Type B pancreatic cell (in vitro differentiated cells): ENCODE results near the gene KMT5B. TPM values are rescaled to one million over a fixed set of nuclear protein-coding genes. Genes with fewer than 3 reads are reported as not detected.

Experiments used
- DNase-seq: peaks from one replicate; pipeline ENCODE4 v3.0.0; 2021; ENCODE audit warnings: mixed read lengths; ENCODE audit not compliant: unreplicated experiment; ENCODE audit errors: extremely low spot score
- H3K27ac Mint-ChIP-seq: 2 replicates; pipeline ENCODE4 v1.8.0; 2021; ENCODE audit warnings: mild to moderate bottlenecking, mixed read lengths
- H3K27me3 Mint-ChIP-seq: 2 replicates; pipeline ENCODE4 v1.8.0; 2021; ENCODE audit warnings: mixed read lengths
- H3K36me3 Mint-ChIP-seq: 2 replicates; pipeline ENCODE4 v1.8.0; 2021; ENCODE audit warnings: mixed read lengths
- H3K4me1 Mint-ChIP-seq: one replicate; pipeline ENCODE4 v1.8.0; 2021; ENCODE audit warnings: mixed read lengths; ENCODE audit not compliant: unreplicated experiment
- H3K4me3 Mint-ChIP-seq: 2 replicates; pipeline ENCODE4 v1.8.0; 2021; ENCODE audit warnings: mild to moderate bottlenecking, mixed read lengths
- H3K9me3 Mint-ChIP-seq: 2 replicates; pipeline ENCODE4 v1.8.0; 2021; ENCODE audit warnings: mixed read lengths
- total RNA-seq: library from RNA; stranded (reverse); gene quantifications from 2 replicates; pipeline ENCODE4 v1.2.1, GENCODE V29; 2021; ENCODE audit warnings: low replicate concordance
- TF ChIP-seq, protein P1 (sequence below): fragments of 200-600 bp; sonication (generic); conservative IDR thresholded peaks from 2 replicates; pipeline ENCODE4 v1.5.0; 2021; ENCODE audit warnings: antibody characterized with exemption, mild to moderate bottlenecking

Gene KMT5B
- total RNA-seq, 1 donor from 2014 or later: 54.4 TPM

DNA sequence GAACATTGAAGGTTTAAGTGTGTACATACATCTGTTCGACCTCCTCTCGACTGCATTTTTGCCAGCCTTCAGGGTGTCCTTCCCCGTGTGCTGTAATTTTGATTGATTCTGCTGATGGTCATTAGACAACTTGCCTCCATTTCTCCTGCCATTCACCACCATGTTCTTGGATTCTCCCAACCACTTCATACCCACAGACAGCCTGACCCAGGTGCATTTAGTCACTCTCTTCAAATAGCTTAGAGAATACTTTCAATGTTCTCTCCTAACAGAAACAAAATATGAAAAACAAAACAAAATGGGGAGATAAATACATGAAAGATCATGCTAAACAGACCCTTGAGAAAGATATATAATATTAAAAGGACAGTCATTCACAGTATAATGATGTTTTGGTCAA, 23.2 kb downstream of the KMT5B start:
- TF ChIP-seq, protein P1, sequence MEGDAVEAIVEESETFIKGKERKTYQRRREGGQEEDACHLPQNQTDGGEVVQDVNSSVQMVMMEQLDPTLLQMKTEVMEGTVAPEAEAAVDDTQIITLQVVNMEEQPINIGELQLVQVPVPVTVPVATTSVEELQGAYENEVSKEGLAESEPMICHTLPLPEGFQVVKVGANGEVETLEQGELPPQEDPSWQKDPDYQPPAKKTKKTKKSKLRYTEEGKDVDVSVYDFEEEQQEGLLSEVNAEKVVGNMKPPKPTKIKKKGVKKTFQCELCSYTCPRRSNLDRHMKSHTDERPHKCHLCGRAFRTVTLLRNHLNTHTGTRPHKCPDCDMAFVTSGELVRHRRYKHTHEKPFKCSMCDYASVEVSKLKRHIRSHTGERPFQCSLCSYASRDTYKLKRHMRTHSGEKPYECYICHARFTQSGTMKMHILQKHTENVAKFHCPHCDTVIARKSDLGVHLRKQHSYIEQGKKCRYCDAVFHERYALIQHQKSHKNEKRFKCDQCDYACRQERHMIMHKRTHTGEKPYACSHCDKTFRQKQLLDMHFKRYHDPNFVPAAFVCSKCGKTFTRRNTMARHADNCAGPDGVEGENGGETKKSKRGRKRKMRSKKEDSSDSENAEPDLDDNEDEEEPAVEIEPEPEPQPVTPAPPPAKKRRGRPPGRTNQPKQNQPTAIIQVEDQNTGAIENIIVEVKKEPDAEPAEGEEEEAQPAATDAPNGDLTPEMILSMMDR: no peak
- no peaks in the 10 kb centered on the region for H3K27me3 Mint-ChIP-seq
- DNase-seq: no peak
- H3K9me3 Mint-ChIP-seq: no peaks in the 10 kb centered on the region
- no peak overlapping the region for H3K27ac Mint-ChIP-seq
- no peak overlapping the region for H3K4me3 Mint-ChIP-seq
- peaks cover 16% of the 10 kb centered on the region for H3K4me1 Mint-ChIP-seq
- H3K36me3 Mint-ChIP-seq: peaks cover 22% of the 10 kb centered on the region

DNA sequence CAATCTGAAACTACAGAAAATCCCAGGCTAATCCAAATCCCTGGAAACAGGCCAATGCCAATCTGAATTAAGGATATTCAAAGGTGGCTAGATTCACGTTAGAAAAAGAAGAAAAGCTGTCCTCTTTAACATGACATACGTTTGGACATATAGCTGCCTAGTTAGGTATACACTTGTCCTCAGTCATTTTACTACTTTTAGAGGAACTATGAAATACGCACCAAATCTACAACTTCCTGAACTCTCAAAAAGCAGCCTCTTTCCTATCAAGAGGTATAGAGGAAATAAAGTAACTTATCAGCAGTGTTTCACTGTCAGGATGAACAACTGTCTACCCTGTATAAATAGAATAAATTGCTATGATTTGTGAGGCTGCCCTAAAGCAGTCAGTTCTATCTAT, 24.0 kb downstream of the KMT5B start:
- TF ChIP-seq, protein P1: no peak
- Mint-ChIP-seq H3K27me3 (no peaks in the 10 kb centered on the region), H3K27ac (no peak overlapping the region), H3K9me3 (no peaks in the 10 kb centered on the region), H3K4me1 (peaks cover 16% of the 10 kb centered on the region), H3K36me3 (peaks cover 27% of the 10 kb centered on the region), H3K4me3 (no peak overlapping the region)
- no peak for DNase-seq

DNA sequence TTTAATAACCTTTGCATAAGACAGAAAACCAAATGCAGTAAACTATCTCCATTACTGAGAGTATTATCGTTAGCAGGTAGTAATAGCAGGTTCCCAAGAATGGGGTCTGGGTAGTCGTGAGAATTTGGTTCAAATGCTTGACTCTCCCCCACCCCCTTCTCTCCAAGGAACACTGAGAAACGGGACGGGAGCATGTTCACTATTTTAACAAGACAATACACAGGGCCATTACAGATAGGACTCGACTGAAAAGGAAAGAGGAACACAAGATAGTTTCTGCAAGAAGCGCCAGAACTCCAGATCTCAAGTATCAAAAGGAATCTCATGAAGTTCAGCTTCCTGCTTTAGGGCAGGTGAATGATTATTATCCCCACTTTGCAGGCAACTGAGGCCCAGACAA, 27.0 kb downstream of the KMT5B start:
- H3K27ac Mint-ChIP-seq: no peak overlapping the region
- peaks cover 27% of the 10 kb centered on the region for H3K36me3 Mint-ChIP-seq
- no peaks in the 10 kb centered on the region for H3K27me3 Mint-ChIP-seq
- no peaks in the 10 kb centered on the region for H3K9me3 Mint-ChIP-seq
- H3K4me1 Mint-ChIP-seq: peaks cover 3% of the 10 kb centered on the region
- no peak for DNase-seq
- H3K4me3 Mint-ChIP-seq: no peak overlapping the region
- TF ChIP-seq, protein P1: no peak

DNA sequence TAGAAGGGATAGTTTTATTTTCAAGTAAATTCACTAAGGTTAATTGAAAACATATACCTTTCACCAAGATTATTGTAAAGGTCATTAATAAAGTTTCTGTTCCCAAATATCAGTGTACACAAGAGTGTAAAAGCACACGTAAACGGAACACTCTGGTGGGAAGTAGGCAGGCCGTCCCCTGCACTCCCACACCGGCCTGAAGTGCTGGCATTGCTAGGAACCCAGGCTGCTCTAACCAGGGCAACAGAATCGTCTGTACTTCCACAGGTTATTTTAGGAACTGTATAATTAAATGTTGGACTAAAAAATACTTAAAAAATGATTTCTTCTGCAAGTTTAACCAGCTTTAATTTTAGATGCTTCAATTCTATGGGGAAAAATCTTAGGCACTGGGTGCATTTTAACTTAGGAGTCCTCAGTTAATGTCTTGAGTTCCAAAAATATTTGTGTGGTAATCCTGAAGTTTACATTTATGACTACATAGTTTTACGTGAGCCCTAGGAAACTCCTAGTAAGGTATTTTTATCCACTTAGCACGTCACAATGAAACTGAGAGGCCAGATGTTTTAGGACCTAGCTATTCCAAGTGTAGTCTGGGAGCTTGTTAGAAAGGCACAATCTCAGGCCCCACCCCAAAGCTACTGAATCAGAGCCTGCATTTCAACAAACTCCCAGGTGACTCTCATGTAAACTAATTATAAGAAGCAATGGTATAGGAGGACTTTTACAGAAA, 31.2 kb downstream of the KMT5B start:
- Mint-ChIP-seq H3K36me3 (peaks cover 26% of the 10 kb centered on the region), H3K4me1 (no peaks in the 10 kb centered on the region), H3K4me3 (no peak overlapping the region), H3K9me3 (no peaks in the 10 kb centered on the region), H3K27ac (no peak overlapping the region), H3K27me3 (no peaks in the 10 kb centered on the region)
- TF ChIP-seq, protein P1: no peak
- DNase-seq: no peak

DNA sequence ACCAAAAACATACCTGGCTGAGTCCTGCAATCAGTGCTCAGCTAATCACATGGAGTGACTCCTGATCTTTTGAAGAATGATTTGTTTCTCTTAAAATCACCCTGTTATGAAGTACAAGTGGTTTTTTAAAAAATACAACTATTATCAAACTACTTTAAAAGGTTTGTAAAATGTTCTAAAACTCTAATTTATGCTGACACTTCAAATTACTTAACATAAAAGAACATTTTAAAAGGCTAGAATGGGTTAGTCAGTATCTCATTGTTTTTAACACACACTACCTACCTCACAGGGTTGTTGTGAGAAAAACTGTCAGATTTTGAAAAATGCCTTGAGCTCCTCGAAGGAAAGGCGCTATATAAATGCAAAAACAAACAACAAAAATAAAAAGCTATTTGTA, 33.2 kb downstream of the KMT5B start:
- H3K36me3 Mint-ChIP-seq: peaks cover 16% of the 10 kb centered on the region
- DNase-seq: no peak
- H3K4me3 Mint-ChIP-seq: no peak overlapping the region
- TF ChIP-seq, protein P1: no peak
- H3K9me3 Mint-ChIP-seq: no peaks in the 10 kb centered on the region
- H3K27ac Mint-ChIP-seq: no peak overlapping the region
- H3K27me3 Mint-ChIP-seq: no peaks in the 10 kb centered on the region
- H3K4me1 Mint-ChIP-seq: no peaks in the 10 kb centered on the region

DNA sequence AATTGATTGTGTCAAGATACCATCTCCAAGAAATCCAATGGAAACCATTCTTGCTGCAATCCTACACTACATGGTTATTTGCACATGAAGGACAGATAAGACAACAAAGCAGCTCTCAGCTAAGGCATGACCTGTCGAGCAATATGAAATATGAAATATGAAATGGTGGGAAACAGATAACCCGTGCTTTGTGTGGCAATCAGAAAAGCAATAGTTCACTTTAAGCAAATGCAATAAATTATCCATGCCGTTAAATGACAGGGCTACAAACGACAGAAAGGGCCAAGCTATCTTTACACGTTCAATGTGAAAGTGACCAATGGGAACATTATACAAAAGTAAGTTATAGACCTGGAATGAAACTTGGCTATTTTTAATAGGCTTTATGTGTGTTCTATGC, 35.2 kb downstream of the KMT5B start:
- H3K9me3 Mint-ChIP-seq: no peaks in the 10 kb centered on the region
- no peaks in the 10 kb centered on the region for H3K4me1 Mint-ChIP-seq
- H3K4me3 Mint-ChIP-seq: no peak overlapping the region
- no peak for DNase-seq
- TF ChIP-seq, protein P1: no peak
- H3K27ac Mint-ChIP-seq: peak overlapping the region; percentile 20
- H3K36me3 Mint-ChIP-seq: peaks cover 11% of the 10 kb centered on the region
- H3K27me3 Mint-ChIP-seq: no peaks in the 10 kb centered on the region
